ENCODE data around the gene CLDN8.

Gene CLDN8

GRCh38 chr21:30245061-30245460 lies 29.2 kb upstream of the CLDN8 start:
- H3K4me3 ChIP-seq (ENCODE audit: low read depth in 1 of 2, low read length in 2 of 2) = no peak overlapping the region
- no peaks in the 10 kb centered on the region for H3K4me1 ChIP-seq (ENCODE audit: insufficient read depth, low read length)
- no peak overlapping the region for H3K4me2 ChIP-seq (ENCODE audit: insufficient read depth, low read length)
- no peaks in the 10 kb centered on the region for H3K36me3 ChIP-seq (ENCODE audit: insufficient read depth, low read length)
- no peak overlapping the region for H2AFZ ChIP-seq (ENCODE audit: low read depth, low read length)
- no peak overlapping the region for H3K27ac ChIP-seq (ENCODE audit: low read length)
- TF ChIP-seq EZH2 (IDR thresholded peaks at IDR 0.05; ENCODE audit: borderline replicate concordance, low read depth, low read length, severe bottlenecking) = no peak
- TF ChIP-seq, protein P1, sequence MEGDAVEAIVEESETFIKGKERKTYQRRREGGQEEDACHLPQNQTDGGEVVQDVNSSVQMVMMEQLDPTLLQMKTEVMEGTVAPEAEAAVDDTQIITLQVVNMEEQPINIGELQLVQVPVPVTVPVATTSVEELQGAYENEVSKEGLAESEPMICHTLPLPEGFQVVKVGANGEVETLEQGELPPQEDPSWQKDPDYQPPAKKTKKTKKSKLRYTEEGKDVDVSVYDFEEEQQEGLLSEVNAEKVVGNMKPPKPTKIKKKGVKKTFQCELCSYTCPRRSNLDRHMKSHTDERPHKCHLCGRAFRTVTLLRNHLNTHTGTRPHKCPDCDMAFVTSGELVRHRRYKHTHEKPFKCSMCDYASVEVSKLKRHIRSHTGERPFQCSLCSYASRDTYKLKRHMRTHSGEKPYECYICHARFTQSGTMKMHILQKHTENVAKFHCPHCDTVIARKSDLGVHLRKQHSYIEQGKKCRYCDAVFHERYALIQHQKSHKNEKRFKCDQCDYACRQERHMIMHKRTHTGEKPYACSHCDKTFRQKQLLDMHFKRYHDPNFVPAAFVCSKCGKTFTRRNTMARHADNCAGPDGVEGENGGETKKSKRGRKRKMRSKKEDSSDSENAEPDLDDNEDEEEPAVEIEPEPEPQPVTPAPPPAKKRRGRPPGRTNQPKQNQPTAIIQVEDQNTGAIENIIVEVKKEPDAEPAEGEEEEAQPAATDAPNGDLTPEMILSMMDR (IDR thresholded peaks at IDR 0.05; ENCODE audit: borderline replicate concordance, extremely low read depth, low read length, poor library complexity, severe bottlenecking) = no peak
- no peak for ATAC-seq (ENCODE audit: insufficient read depth, low read depth)
- H4K20me1 ChIP-seq (ENCODE audit: insufficient read depth, low read length) = no peaks in the 10 kb centered on the region
- no peaks in the 10 kb centered on the region for H3K79me2 ChIP-seq (ENCODE audit: insufficient read depth, low read length)
- H3K9me3 ChIP-seq (ENCODE audit: insufficient read depth, low read length, severe bottlenecking) = no peaks in the 10 kb centered on the region
- no peak overlapping the region for H3K9ac ChIP-seq (ENCODE audit: low read depth, low read length)
- DNase-seq = no peak
- H3K27me3 ChIP-seq (ENCODE audit: insufficient read depth, low read length, poor library complexity) = no peaks in the 10 kb centered on the region

DNA sequence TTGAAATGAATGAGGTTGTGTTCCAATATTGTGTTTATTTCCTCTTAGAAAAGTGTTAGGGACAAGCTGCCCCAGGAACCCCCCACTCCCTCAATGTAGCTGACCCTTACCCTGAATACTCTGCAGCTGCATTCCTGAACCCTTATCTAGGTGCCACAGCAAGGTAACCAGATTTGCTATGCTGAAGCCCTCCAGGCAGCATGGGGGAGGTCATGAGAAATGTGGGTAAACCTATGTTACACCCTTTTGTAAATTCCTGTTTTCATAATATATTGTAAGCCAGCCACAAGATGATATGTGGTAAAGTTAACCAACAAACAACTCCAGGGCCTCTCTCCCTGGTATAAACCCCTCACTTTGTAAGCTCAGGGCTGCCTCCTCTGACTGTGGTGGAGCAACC lies 27.8 kb upstream of the CLDN8 start:
- Histone ChIP-seq H3K27ac (ENCODE audit: low read length) (no peak overlapping the region), H3K79me2 (ENCODE audit: insufficient read depth, low read length) (no peaks in the 10 kb centered on the region), H4K20me1 (ENCODE audit: insufficient read depth, low read length) (no peaks in the 10 kb centered on the region), H3K4me2 (ENCODE audit: insufficient read depth, low read length) (no peak overlapping the region), H3K4me1 (ENCODE audit: insufficient read depth, low read length) (no peaks in the 10 kb centered on the region), H3K9ac (ENCODE audit: low read depth, low read length) (no peak overlapping the region), H2AFZ (ENCODE audit: low read depth, low read length) (no peak overlapping the region), H3K36me3 (ENCODE audit: insufficient read depth, low read length) (no peaks in the 10 kb centered on the region), H3K27me3 (ENCODE audit: insufficient read depth, low read length, poor library complexity) (no peaks in the 10 kb centered on the region), H3K9me3 (ENCODE audit: insufficient read depth, low read length, severe bottlenecking) (no peaks in the 10 kb centered on the region), H3K4me3 (ENCODE audit: low read depth in 1 of 2, low read length in 2 of 2) (no peak overlapping the region)
- DNase-seq (no peak), ATAC-seq (ENCODE audit: insufficient read depth, low read depth) (no peak)
- no peak for TF ChIP-seq EZH2 (IDR thresholded peaks at IDR 0.05; ENCODE audit: borderline replicate concordance, low read depth, low read length, severe bottlenecking)
- TF ChIP-seq, protein P1 (IDR thresholded peaks at IDR 0.05; ENCODE audit: borderline replicate concordance, extremely low read depth, low read length, poor library complexity, severe bottlenecking) = no peak

DNA sequence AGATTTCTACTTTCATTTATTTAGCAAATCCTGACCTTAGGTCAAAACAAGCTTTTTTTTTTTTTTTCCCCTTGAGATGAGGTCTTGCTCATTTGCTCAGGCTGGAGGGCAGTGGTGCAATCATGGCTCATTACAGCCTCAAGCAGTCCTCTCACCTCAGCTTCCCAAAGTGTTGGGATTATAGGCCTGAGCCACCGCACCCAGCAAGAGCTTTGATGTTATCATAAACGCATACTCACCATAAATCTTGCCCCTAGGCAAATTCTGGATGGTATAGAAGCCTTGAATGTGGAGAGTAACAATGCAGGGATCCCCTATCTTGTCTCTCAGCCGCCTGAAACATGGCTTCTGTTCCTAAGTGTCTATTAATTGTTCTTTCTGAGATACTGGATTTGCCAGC lies 24.8 kb upstream of the CLDN8 start:
- Histone ChIP-seq H3K9me3 (ENCODE audit: insufficient read depth, low read length, severe bottlenecking) (no peaks in the 10 kb centered on the region), H3K27me3 (ENCODE audit: insufficient read depth, low read length, poor library complexity) (no peaks in the 10 kb centered on the region), H3K4me3 (ENCODE audit: low read depth in 1 of 2, low read length in 2 of 2) (no peak overlapping the region), H3K9ac (ENCODE audit: low read depth, low read length) (no peak overlapping the region), H3K36me3 (ENCODE audit: insufficient read depth, low read length) (no peaks in the 10 kb centered on the region), H4K20me1 (ENCODE audit: insufficient read depth, low read length) (no peaks in the 10 kb centered on the region), H3K4me2 (ENCODE audit: insufficient read depth, low read length) (no peak overlapping the region), H3K27ac (ENCODE audit: low read length) (no peak overlapping the region), H3K79me2 (ENCODE audit: insufficient read depth, low read length) (no peaks in the 10 kb centered on the region), H2AFZ (ENCODE audit: low read depth, low read length) (no peak overlapping the region), H3K4me1 (ENCODE audit: insufficient read depth, low read length) (no peaks in the 10 kb centered on the region)
- no peak for TF ChIP-seq EZH2 (IDR thresholded peaks at IDR 0.05; ENCODE audit: borderline replicate concordance, low read depth, low read length, severe bottlenecking)
- TF ChIP-seq, protein P1 (IDR thresholded peaks at IDR 0.05; ENCODE audit: borderline replicate concordance, extremely low read depth, low read length, poor library complexity, severe bottlenecking) = no peak
- no peak for DNase-seq
- ATAC-seq (ENCODE audit: insufficient read depth, low read depth) = no peak

GRCh38 chr21:30238168-30238567 lies 22.3 kb upstream of the CLDN8 start:
- no peaks in the 10 kb centered on the region for H3K27me3 ChIP-seq (ENCODE audit: insufficient read depth, low read length, poor library complexity)
- ATAC-seq (ENCODE audit: insufficient read depth, low read depth) (no peak), DNase-seq (no peak)
- H3K4me3 ChIP-seq (ENCODE audit: low read depth in 1 of 2, low read length in 2 of 2) = no peak overlapping the region
- H3K9me3 ChIP-seq (ENCODE audit: insufficient read depth, low read length, severe bottlenecking) = no peaks in the 10 kb centered on the region
- no peaks in the 10 kb centered on the region for H3K4me1 ChIP-seq (ENCODE audit: insufficient read depth, low read length)
- no peak overlapping the region for H3K27ac ChIP-seq (ENCODE audit: low read length)
- no peak overlapping the region for H3K4me2 ChIP-seq (ENCODE audit: insufficient read depth, low read length)
- TF ChIP-seq, protein P1 (IDR thresholded peaks at IDR 0.05; ENCODE audit: borderline replicate concordance, extremely low read depth, low read length, poor library complexity, severe bottlenecking) = no peak
- TF ChIP-seq EZH2 (IDR thresholded peaks at IDR 0.05; ENCODE audit: borderline replicate concordance, low read depth, low read length, severe bottlenecking) = no peak
- no peak overlapping the region for H2AFZ ChIP-seq (ENCODE audit: low read depth, low read length)
- no peaks in the 10 kb centered on the region for H3K36me3 ChIP-seq (ENCODE audit: insufficient read depth, low read length)
- H3K9ac ChIP-seq (ENCODE audit: low read depth, low read length) = no peak overlapping the region
- no peaks in the 10 kb centered on the region for H4K20me1 ChIP-seq (ENCODE audit: insufficient read depth, low read length)
- no peaks in the 10 kb centered on the region for H3K79me2 ChIP-seq (ENCODE audit: insufficient read depth, low read length)

All from DND-41 (cell line).